Liver (tissue), 9 donors: ENCODE results near the gene SYCP2. TPM values are rescaled to one million over a fixed set of nuclear protein-coding genes. Genes with fewer than 3 reads are reported as not detected.

Experiments used
- DNase-seq: peaks from one replicate; pipeline ENCODE4 v3.0.0-alpha.2; 2017; ENCODE audit warnings: low spot score
- H3K27ac ChIP-seq, 2 donors: one replicate each; pipeline ENCODE4 v1.7.0; 2013; ENCODE audit warnings: inconsistent platforms in 2 of 2, low read length in 2 of 2, control low read depth in 1 of 2, low read depth in 1 of 2, mild to moderate bottlenecking in 1 of 2
- H3K27me3 ChIP-seq, 4 donors: one replicate each; pipeline versions ENCODE4 v1.6.1 to v1.7.0; 2013; ENCODE audit warnings: low read length in 3 of 4, inconsistent platforms in 1 of 4, mild to moderate bottlenecking in 1 of 4, moderate library complexity in 1 of 4; ENCODE audit not compliant: control insufficient read depth in 4 of 4, insufficient read depth in 4 of 4
- H3K36me3 ChIP-seq, 4 donors: one replicate each; pipeline versions ENCODE4 v1.6.1 to v1.7.0; 2013; ENCODE audit warnings: low read length in 3 of 4, mild to moderate bottlenecking in 3 of 4, low read depth in 1 of 4, moderate library complexity in 1 of 4; ENCODE audit not compliant: control insufficient read depth in 4 of 4, insufficient read depth in 3 of 4
- H3K4me1 ChIP-seq, 4 donors: one replicate each; pipeline versions ENCODE4 v1.6.1 to v1.7.0; 2013; ENCODE audit warnings: low read length in 3 of 4, mild to moderate bottlenecking in 3 of 4, moderate library complexity in 1 of 4; ENCODE audit not compliant: control insufficient read depth in 4 of 4, insufficient read depth in 4 of 4
- H3K4me3 ChIP-seq, 3 donors: one replicate each; pipeline versions ENCODE4 v1.6.1 to v1.7.0; 2013; ENCODE audit warnings: low read length in 3 of 3, control low read depth in 1 of 3, low read depth in 1 of 3, mild to moderate bottlenecking in 1 of 3
- H3K9ac ChIP-seq, 2 donors: one replicate each; pipeline ENCODE4 v1.7.0; 2013; ENCODE audit warnings: low read length in 2 of 2, mild to moderate bottlenecking in 2 of 2, moderate library complexity in 2 of 2, control low read depth in 1 of 2, low read depth in 1 of 2
- H3K9me3 ChIP-seq, 4 donors: one replicate each; pipeline versions ENCODE4 v1.6.1 to v1.7.0; 2013; ENCODE audit warnings: low read length in 3 of 4; ENCODE audit not compliant: control insufficient read depth in 4 of 4
- ATF3 ChIP-seq: IDR thresholded peaks from 2 replicates; pipeline ENCODE4 v1.6.1; 2016; ENCODE audit warnings: antibody characterized with exemption
- CTCF ChIP-seq: fragments of 150-350 bp; IDR thresholded peaks from 2 replicates; pipeline ENCODE4 v1.5.1; 2017; ENCODE audit warnings: improper control_type of control experiment, low read depth, low read length; ENCODE audit not compliant: missing input control
- EGR1 ChIP-seq, 2 donors: IDR thresholded peaks; 2 replicates each; pipeline ENCODE4 v1.6.1; 2016 to 2018; ENCODE audit warnings: antibody characterized with exemption in 2 of 2, low read depth in 2 of 2
- FOXA1 ChIP-seq: IDR thresholded peaks from 2 replicates; pipeline ENCODE4 v1.6.1; 2016; ENCODE audit warnings: antibody characterized with exemption
- FOXA2 ChIP-seq: IDR thresholded peaks from 2 replicates; pipeline ENCODE4 v1.6.1; 2016; ENCODE audit warnings: antibody characterized with exemption
- GABPA ChIP-seq, 2 donors: IDR thresholded peaks in 1 of 2; conservative IDR thresholded peaks in 1 of 2; 2 replicates each; pipeline ENCODE4 v1.6.1; 2016; ENCODE audit warnings: antibody characterized with exemption in 2 of 2, mild to moderate bottlenecking in 1 of 2, moderate library complexity in 1 of 2
- HNF4G ChIP-seq: IDR thresholded peaks from 2 replicates; pipeline ENCODE4 v1.6.1; 2016; ENCODE audit warnings: antibody characterized with exemption
- JUND ChIP-seq, 2 donors: IDR thresholded peaks; 2 replicates each; pipeline ENCODE4 v1.6.1; 2016; ENCODE audit warnings: antibody characterized with exemption in 2 of 2
- REST ChIP-seq: IDR thresholded peaks from 2 replicates; pipeline ENCODE4 v1.6.1; 2016; ENCODE audit warnings: antibody characterized with exemption, mild to moderate bottlenecking
- RXRA ChIP-seq, 2 donors: IDR thresholded peaks; 2 replicates each; pipeline ENCODE4 v1.6.1; 2017 to 2018; ENCODE audit warnings: antibody characterized with exemption in 2 of 2, mild to moderate bottlenecking in 1 of 2
- SP1 ChIP-seq: IDR thresholded peaks from 2 replicates; pipeline ENCODE4 v1.6.1; 2018; ENCODE audit warnings: antibody characterized with exemption, mild to moderate bottlenecking
- TAF1 ChIP-seq: conservative IDR thresholded peaks from 2 replicates; pipeline ENCODE4 v1.6.1; 2016; ENCODE audit warnings: antibody characterized with exemption, mild to moderate bottlenecking
- YY1 ChIP-seq: IDR thresholded peaks from 2 replicates; pipeline ENCODE4 v1.6.1; 2016; ENCODE audit warnings: antibody characterized with exemption, mild to moderate bottlenecking
- ZBTB33 ChIP-seq: IDR thresholded peaks from 2 replicates; pipeline ENCODE4 v1.6.1; 2016; ENCODE audit warnings: antibody characterized with exemption
- WGBS: extraction: QIAGEN DNeasy Blood & Tissue Kit; methylation state at CpG from one replicate; pipeline ENCODE4 v1.1.7; 2013; 5-methylcytosine and 5-hydroxymethylcytosine counted together
- polyA plus RNA-seq, 2 donors: library from polyadenylated mRNA; stranded (reverse) in 1 of 2; unstranded in 1 of 2; fragments of 200-250 nt in 1 of 2; fragments of >200 nt in 1 of 2; fragmentation: Nextera tagmentation in 1 of 2; extraction: Ambion mirVana in 1 of 2; gene quantifications; one replicate each; pipeline versions ENCODE4 v1.2.1 to v1.2.3, GENCODE V29; 2013 to 2015
- total RNA-seq, 2 donors: library from RNA; depleted of rRNA; stranded (reverse); fragments of >200 nt; gene quantifications; one replicate each; pipeline ENCODE4 v1.2.3, GENCODE V29; 2014
- donor health status: healthy.
- donor health status: healthy.
- donor health status: healthy.
- donor health status: healthy.
- donor health status: healthy.

The SYCP2 gene
- total and polyA plus RNA-seq, 4 donors, result 0.07 to 0.84 (median 0.38) TPM

- DNase-seq, result no peak
- Histone ChIP-seq H3K9ac (no peak overlapping the region), H3K36me3 (no peaks in the 10 kb centered on the region), H3K9me3 (no peaks in the 10 kb centered on the region), H3K4me3 (no peak overlapping the region), H3K27me3 (peaks cover 0 to 4% (median 0%) of the 10 kb centered on the region in 4 donors), H3K4me1 (no peaks in the 10 kb centered on the region), H3K27ac (no peak overlapping the region)
- TF ChIP-seq CTCF (no peak), ATF3 (no peak), FOXA1 (no peak), EGR1 (IDR thresholded peaks at IDR 0.05; ENCODE audit: low read depth in 2 of 2) (no peak), HNF4G (no peak)
- WGBS, result 86% methylated on average over 1 of the region's 1 CpG
Observed at GRCh38 chr20:59864726-59865125, 68.7 kb downstream of the SYCP2 start.

- H3K27me3 ChIP-seq, result peaks cover 0 to 4% (median 0%) of the 10 kb centered on the region in 4 donors
- TF ChIP-seq SP1 (no peak), FOXA1 (no peak), TAF1 (no peak), GABPA (IDR thresholded peaks at IDR 0.05 in 1 of 2, conservative IDR thresholded peaks at IDR 0.05 in 1 of 2) (no peak), YY1 (no peak), ZBTB33 (no peak), FOXA2 (no peak), RXRA (IDR thresholded peaks at IDR 0.05) (no peak), JUND (IDR thresholded peaks at IDR 0.05) (no peak), REST (no peak)
- WGBS, result 87% methylated on average over 3 of the region's 3 CpGs
- H3K36me3 ChIP-seq, result no peaks in the 10 kb centered on the region
- H3K4me1 ChIP-seq, result no peaks in the 10 kb centered on the region
- no peak overlapping the region for H3K4me3 ChIP-seq
- no peak overlapping the region for H3K9ac ChIP-seq
- no peak for DNase-seq
- no peak overlapping the region for H3K27ac ChIP-seq
- H3K9me3 ChIP-seq, result peaks cover 0 to 3% (median 0%) of the 10 kb centered on the region in 4 donors
Observed at GRCh38 chr20:59863058-59863457, 70.4 kb downstream of the SYCP2 start.
